Mucosa of rectum (tissue), 2 donors: ENCODE measurements around the gene TGFBR2.

ENCODE experiments used
- H3K27ac ChIP-seq, 2 donors: one replicate each; pipeline ENCODE4 v1.7.0; 2013; ENCODE audit warnings: inconsistent platforms in 2 of 2, low read depth in 2 of 2, low read length in 2 of 2
- H3K27me3 ChIP-seq, 2 donors: one replicate each; pipeline ENCODE4 v1.7.0; 2013; ENCODE audit warnings: low read length in 2 of 2; ENCODE audit not compliant: control insufficient read depth in 2 of 2, insufficient read depth in 2 of 2
- H3K36me3 ChIP-seq, 2 donors: one replicate each; pipeline ENCODE4 v1.7.0; 2013; ENCODE audit warnings: low read length in 2 of 2; ENCODE audit not compliant: control insufficient read depth in 2 of 2, insufficient read depth in 2 of 2
- H3K4me1 ChIP-seq, 2 donors: one replicate each; pipeline ENCODE4 v1.7.0; 2013; ENCODE audit warnings: low read length in 2 of 2, mild to moderate bottlenecking in 1 of 2; ENCODE audit not compliant: control insufficient read depth in 2 of 2, insufficient read depth in 2 of 2
- H3K4me3 ChIP-seq, 2 donors: one replicate each; pipeline ENCODE4 v1.7.0; 2013; ENCODE audit warnings: low read length in 2 of 2
- H3K9ac ChIP-seq, 2 donors: one replicate each; pipeline ENCODE4 v1.7.0; 2013; ENCODE audit warnings: low read length in 2 of 2, low read depth in 1 of 2, mild to moderate bottlenecking in 1 of 2
- H3K9me3 ChIP-seq, 2 donors: one replicate each; pipeline ENCODE4 v1.7.0; 2013; ENCODE audit warnings: low read length in 2 of 2; ENCODE audit not compliant: control insufficient read depth in 2 of 2
- donor health status: healthy.
- donor health status: Normal muscosa, but diverticular disease.

TGFBR2 gene

DNA sequence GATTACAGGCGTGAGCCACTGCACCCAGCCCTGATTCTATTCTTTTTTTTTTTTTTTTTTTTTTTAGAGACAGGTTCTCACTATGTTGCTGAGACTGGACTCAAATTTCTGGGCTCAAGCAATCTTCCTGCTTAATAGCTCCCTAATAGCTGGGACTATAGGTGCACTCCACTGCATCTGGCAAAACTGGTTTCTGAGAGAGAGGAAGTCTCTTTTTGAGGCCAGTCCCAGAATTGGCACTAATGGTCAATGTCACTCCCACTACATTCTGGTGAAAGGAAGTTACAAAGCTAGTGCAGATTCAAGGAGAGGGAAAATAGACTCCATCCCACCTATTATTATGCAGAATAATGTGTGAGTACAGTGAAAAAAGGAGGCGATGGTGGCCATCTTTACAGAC is 5.8 kb upstream of the TGFBR2 start:
- Histone ChIP-seq H3K4me3 (no peak overlapping the region), H3K36me3 (no peaks in the 10 kb centered on the region), H3K9me3 (no peaks in the 10 kb centered on the region), H3K27me3 (no peaks in the 10 kb centered on the region), H3K4me1 (peaks cover 7% of the 10 kb centered on the region in 2 donors), H3K9ac (no peak overlapping the region), H3K27ac (no peak overlapping the region)

DNA sequence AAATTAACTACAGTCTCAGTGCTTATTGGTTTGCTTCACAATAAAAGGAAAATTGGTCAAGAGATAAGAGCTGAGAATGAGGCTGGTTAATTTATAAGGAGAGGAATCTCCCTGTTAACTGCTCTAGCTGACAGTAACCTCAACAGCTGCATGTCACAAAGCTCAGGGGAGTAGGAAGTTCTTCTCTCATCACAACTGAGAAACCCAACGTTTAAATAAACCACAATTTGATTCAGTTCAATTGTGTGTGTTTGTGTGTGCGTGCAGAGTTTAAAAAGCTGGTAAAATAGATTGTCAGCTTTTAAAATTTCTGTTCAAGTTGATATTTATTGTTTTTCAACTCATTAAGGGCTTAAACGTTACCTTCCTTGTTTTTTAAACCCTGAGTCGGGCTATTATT is 3.5 kb upstream of the TGFBR2 start:
- H3K36me3 ChIP-seq, result no peaks in the 10 kb centered on the region
- H3K27me3 ChIP-seq, result no peaks in the 10 kb centered on the region
- peaks cover 9 to 11% of the 10 kb centered on the region in 2 donors for H3K4me1 ChIP-seq
- no peak overlapping the region for H3K4me3 ChIP-seq
- no peak overlapping the region for H3K27ac ChIP-seq
- H3K9ac ChIP-seq, result no peak overlapping the region
- H3K9me3 ChIP-seq, result no peaks in the 10 kb centered on the region

DNA sequence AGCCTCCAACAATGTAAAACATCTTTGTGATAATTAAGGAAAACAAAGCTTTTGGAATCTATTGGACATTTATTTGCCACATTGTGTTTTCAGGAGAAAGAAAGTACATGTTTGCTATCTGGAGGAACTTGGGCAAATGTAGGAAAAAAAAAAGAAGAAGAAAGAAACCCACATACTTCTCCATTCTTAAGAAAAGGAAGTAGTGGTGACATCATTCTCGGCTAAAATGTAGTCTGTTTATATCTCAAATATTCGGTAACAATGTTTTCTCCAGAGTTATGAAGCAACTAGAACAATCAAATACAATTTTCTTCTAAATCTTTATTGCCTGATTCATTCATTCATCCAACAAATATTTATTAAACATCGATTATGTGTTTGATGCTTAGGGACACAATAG is 2.3 kb upstream of the TGFBR2 start:
- Histone ChIP-seq H3K9ac (no peak overlapping the region), H3K36me3 (no peaks in the 10 kb centered on the region), H3K27ac (peak overlapping the region; percentile 23 to 67), H3K4me3 (no peak overlapping the region), H3K9me3 (no peaks in the 10 kb centered on the region), H3K27me3 (no peaks in the 10 kb centered on the region), H3K4me1 (peaks cover 9 to 12% of the 10 kb centered on the region in 2 donors)

DNA sequence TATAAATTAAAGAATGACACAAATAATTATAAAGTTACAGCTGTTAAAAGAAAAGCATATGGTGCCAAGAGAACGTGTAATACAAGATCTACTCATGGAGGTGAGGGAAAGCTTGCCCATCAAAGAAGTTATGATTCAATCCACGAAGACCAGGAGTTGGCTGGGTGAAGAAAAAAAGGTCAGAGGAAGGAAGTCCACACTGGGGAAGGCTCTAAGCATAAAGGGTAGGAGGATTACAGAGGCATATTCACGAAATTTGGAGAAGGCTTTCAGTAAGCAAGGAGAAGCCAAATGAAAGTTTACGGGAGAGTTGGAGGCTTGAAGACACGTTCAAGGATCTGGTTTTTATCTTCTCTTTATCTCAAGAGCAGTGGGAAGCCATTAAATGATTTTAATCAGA is 1.8 kb upstream of the TGFBR2 start:
- no peaks in the 10 kb centered on the region for H3K27me3 ChIP-seq
- peaks cover 9 to 11% of the 10 kb centered on the region in 2 donors for H3K4me1 ChIP-seq
- H3K27ac ChIP-seq, result peak overlapping the region; percentile 41 to 67
- H3K9me3 ChIP-seq, result no peaks in the 10 kb centered on the region
- no peaks in the 10 kb centered on the region for H3K36me3 ChIP-seq
- no peak overlapping the region for H3K9ac ChIP-seq
- H3K4me3 ChIP-seq, result no peak overlapping the region

DNA sequence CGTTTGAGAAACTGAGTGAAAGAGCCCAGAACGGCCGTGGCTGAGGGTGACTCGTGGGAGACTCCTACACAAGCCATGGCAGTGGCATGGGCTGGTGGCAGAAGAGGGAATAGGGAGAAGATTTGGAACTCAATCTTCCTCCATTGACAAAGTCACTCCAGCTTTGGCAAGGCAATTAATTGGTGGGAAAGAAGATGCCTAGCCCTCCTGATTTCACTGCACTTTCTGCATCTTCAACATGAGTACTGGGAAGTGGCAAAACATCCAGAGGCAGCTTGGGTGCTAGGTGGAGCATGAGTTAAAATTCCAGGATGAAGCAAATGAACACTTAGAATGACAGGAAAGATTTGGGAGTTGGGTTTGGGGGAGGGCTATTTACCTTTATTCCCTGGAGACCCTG is 1.4 kb upstream of the TGFBR2 start:
- peak overlapping the region; percentile 41 to 67 for H3K27ac ChIP-seq
- peaks cover 9 to 11% of the 10 kb centered on the region in 2 donors for H3K4me1 ChIP-seq

DNA sequence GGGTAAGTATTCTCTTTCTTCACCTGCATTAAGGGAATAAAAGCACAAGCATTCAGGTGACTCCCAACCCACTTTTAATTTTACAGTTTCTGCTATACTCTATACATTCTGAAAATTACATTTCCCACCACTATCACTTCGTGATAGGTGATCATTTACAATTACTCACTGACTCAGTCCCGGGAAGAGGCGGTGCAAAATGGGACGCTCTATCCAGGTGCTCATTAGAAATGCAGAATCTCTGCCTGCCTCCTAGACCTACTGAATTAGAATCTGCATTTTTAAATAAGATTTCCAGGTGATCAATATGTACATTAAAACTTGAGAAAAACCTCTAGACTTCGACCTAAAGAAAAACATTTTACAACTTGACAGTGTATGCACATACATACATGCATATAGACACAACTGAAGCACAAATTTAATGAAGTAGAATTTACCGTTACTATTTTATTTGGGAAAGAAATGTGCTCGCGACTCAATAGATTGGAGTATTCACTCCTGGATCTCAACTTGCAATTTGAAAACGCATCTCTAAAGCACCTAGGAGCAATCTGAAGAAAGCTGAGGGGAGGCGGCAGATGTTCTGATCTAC is 598 bp upstream of the TGFBR2 start:
- H3K9ac ChIP-seq, result peak overlapping the region; percentile 91 to 92
- no peaks in the 10 kb centered on the region for H3K27me3 ChIP-seq
- no peaks in the 10 kb centered on the region for H3K9me3 ChIP-seq
- no peaks in the 10 kb centered on the region for H3K36me3 ChIP-seq
- H3K4me1 ChIP-seq, result peaks cover 9 to 11% of the 10 kb centered on the region in 2 donors
- peak overlapping the region; percentile 93 to 96 for H3K27ac ChIP-seq
- peak overlapping the region; percentile 77 to 96 for H3K4me3 ChIP-seq

More for the DNA sequence above, 1.4 kb upstream of the TGFBR2 start:
- Histone ChIP-seq H3K27me3 (no peaks in the 10 kb centered on the region), H3K9me3 (no peaks in the 10 kb centered on the region), H3K9ac (no peak overlapping the region), H3K36me3 (no peaks in the 10 kb centered on the region), H3K4me3 (no peak overlapping the region)

DNA sequence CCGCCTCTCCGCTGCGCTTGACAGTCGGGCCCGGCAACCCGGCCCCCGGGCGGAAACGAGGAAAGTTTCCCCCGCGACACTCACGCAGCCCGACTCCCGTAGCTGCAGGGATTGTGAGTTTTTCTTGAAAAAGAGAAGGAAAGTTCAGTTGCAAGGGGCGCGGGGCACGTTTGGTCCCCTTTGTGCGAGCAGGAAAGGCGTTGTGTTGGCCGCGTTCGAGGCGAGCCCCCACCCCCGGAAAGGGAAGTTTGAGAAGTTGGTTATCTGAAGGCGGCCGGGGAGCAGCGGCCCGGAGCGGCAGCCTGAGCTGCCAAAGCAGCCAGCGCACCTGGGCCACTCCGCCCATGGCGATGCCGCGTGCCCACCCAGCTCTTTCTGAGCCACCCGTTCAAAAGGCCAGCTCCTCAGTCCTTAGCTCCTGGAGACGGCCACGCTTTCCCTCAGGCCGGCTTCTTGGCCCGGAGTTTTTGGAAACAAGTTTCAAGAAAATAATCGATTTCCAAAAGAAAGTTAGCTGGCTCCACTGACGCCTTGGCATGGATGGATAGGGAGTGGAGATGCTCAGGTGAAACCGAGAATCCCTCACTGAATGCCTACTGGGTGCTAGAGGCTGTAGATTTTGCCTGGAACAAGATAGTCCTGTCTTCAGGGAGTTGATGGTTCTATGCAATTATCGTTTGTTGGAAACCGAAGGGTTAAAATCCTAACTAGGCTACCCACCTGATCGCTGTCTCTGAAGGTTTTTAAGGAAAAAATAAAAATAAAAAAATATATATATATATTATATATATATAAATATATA is 832 bp downstream of the TGFBR2 start:
- Histone ChIP-seq H3K9ac (peak overlapping the region; percentile 91 to 92), H3K27me3 (no peaks in the 10 kb centered on the region), H3K4me1 (peaks cover 9 to 14% of the 10 kb centered on the region in 2 donors), H3K27ac (peak overlapping the region; percentile 93 to 96), H3K9me3 (no peaks in the 10 kb centered on the region), H3K4me3 (peak overlapping the region; percentile 77 to 96), H3K36me3 (no peaks in the 10 kb centered on the region)

DNA sequence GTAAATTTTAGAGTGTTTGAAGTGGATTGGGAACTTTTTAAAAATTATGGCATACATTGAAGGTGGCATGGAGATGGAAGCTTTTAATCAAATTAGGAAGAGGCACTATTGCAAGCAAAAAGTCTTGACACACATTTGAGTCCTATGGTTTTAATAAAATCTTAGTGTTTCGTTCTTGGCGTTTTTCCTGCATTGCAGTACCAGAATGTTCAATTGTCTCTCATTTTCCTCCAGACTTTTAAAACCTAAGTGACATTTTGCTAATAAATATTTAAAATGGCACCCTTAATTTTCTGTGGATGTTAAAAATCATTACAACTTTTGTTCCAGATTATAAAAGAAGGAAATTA is 2.2 kb downstream of the TGFBR2 start:
- Histone ChIP-seq H3K9ac (peak overlapping the region in 1 of 2 donors; percentile 23), H3K27ac (peak overlapping the region; percentile 54 to 62), H3K4me1 (peaks cover 9 to 14% of the 10 kb centered on the region in 2 donors), H3K9me3 (no peaks in the 10 kb centered on the region), H3K4me3 (peak overlapping the region; percentile 41 to 76), H3K36me3 (no peaks in the 10 kb centered on the region), H3K27me3 (no peaks in the 10 kb centered on the region)

DNA sequence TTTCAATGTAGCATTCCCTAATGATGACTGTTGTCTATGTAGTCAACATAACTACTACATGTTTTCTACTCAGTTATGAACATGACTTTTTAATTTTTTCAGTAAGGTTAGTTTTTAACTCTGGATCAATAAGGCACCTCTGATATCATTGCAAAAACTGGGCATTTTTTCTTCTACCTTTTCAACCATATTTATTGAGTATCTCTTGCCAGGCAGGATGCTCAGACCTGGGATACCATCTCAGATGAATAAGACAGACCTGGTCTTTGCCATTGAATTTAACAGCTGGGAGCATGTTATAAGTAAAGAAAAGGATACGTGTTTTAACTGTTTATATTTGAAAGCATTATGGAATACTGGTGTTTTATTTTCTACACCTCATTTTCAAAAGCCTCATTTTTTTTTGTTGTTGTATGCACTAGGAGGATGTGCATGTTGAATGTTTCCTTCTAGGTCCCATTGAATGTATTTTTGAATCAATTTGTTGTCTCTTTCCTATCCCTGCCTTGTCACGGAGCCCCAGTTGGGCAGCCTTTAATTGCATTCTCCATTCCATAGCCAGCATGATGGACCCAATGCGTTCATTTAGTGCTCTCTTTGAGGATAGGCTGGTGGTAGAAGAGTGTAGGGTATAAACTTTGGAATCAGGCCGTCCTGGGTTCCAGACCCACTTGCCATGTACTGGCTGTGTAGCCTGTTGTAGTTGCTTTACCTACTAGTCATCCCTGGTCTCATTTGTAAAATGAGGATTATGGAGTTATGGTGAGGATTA is 3.7 kb downstream of the TGFBR2 start:
- Histone ChIP-seq H3K9me3 (no peaks in the 10 kb centered on the region), H3K27me3 (no peaks in the 10 kb centered on the region), H3K36me3 (no peaks in the 10 kb centered on the region), H3K9ac (no peak overlapping the region), H3K27ac (peak overlapping the region; percentile 25 to 34), H3K4me3 (peak overlapping the region in 1 of 2 donors; percentile 76), H3K4me1 (peaks cover 9 to 14% of the 10 kb centered on the region in 2 donors)
